Neuronal stem cell (in vitro differentiated cells): ENCODE data around the gene PDIA5.

Source experiments
- DNase-seq: peaks from one replicate; pipeline ENCODE4 v3.0.0-alpha.2; 2013; ENCODE audit warnings: low spot score
- H2AFZ ChIP-seq: one replicate; pipeline ENCODE4 v1.6.1; 2013; ENCODE audit warnings: mild to moderate bottlenecking, low read length, inconsistent platforms
- H2AK5ac ChIP-seq: 2 replicates; pipeline ENCODE4 v1.6.1; 2013; ENCODE audit warnings: low read depth, mild to moderate bottlenecking, inconsistent platforms, low read length, moderate library complexity, mixed read lengths
- H2BK120ac ChIP-seq: 2 replicates; pipeline ENCODE4 v1.6.1; 2013; ENCODE audit warnings: low read depth, mild to moderate bottlenecking, inconsistent platforms, low read length, moderate library complexity, mixed read lengths
- H2BK12ac ChIP-seq: one replicate; pipeline ENCODE4 v1.6.1; 2013; ENCODE audit warnings: low read length, inconsistent platforms
- H2BK15ac ChIP-seq: 2 replicates; pipeline ENCODE4 v1.6.1; 2013; ENCODE audit warnings: mild to moderate bottlenecking, low read length, inconsistent platforms, mixed read lengths
- H2BK5ac ChIP-seq: one replicate; pipeline ENCODE4 v1.6.1; 2013; ENCODE audit warnings: inconsistent platforms, mild to moderate bottlenecking, low read length, moderate library complexity
- H3K14ac ChIP-seq: one replicate; pipeline ENCODE4 v1.6.1; 2013; ENCODE audit warnings: low read length, inconsistent platforms
- H3K18ac ChIP-seq: 2 replicates; pipeline ENCODE4 v1.6.1; 2013; ENCODE audit warnings: low read length, inconsistent platforms
- H3K23ac ChIP-seq: 2 replicates; pipeline ENCODE4 v1.6.1; 2013; ENCODE audit warnings: low read depth, mild to moderate bottlenecking, mixed read lengths, low read length, inconsistent platforms; ENCODE audit not compliant: poor library complexity
- H3K27ac ChIP-seq: replicated peaks from 3 replicates; pipeline ENCODE4 v1.5.1; 2013; ENCODE audit warnings: low read length, inconsistent platforms
- H3K27me3 ChIP-seq, 3 experiments: 2 replicates each; pipeline ENCODE4 v1.6.1; 2013; ENCODE audit warnings: low read length in 3 of 3, mild to moderate bottlenecking in 2 of 3, inconsistent platforms in 1 of 3, low read depth in 1 of 3, mixed read lengths in 1 of 3, moderate library complexity in 1 of 3; ENCODE audit not compliant: control insufficient read depth in 3 of 3, insufficient read depth in 3 of 3
- H3K36me3 ChIP-seq, 2 donors: replicated peaks in 1 of 2; 2 replicates each; pipeline ENCODE4 v1.6.1; 2013; ENCODE audit warnings: low read length in 2 of 2; ENCODE audit not compliant: control insufficient read depth in 2 of 2, insufficient read depth in 2 of 2
- H3K4ac ChIP-seq: 2 replicates; pipeline ENCODE4 v1.6.1; 2013; ENCODE audit warnings: inconsistent platforms, mild to moderate bottlenecking, low read length, moderate library complexity
- H3K4me1 ChIP-seq, 2 donors: 1 replicate in 1 of 2; 2 replicates in 1 of 2; pipeline ENCODE4 v1.6.1; 2013; ENCODE audit warnings: low read length in 2 of 2, low read depth in 1 of 2; ENCODE audit not compliant: control insufficient read depth in 2 of 2, insufficient read depth in 1 of 2
- H3K4me2 ChIP-seq: one replicate; pipeline ENCODE4 v1.6.1; 2013; ENCODE audit warnings: mild to moderate bottlenecking, low read length, inconsistent platforms; ENCODE audit not compliant: insufficient read depth, poor library complexity, severe bottlenecking
- H3K4me3 ChIP-seq, 2 donors: 2 replicates each; pipeline ENCODE4 v1.5.1; 2013; ENCODE audit warnings: low read length in 2 of 2, mild to moderate bottlenecking in 2 of 2, inconsistent platforms in 1 of 2, moderate library complexity in 1 of 2
- H3K79me1 ChIP-seq: one replicate; pipeline ENCODE4 v1.6.1; 2013; ENCODE audit warnings: low read depth, mild to moderate bottlenecking, inconsistent platforms, low read length, moderate library complexity
- H3K9ac ChIP-seq: one replicate; pipeline ENCODE4 v1.6.1; 2013; ENCODE audit warnings: mild to moderate bottlenecking, low read depth, low read length, inconsistent platforms; ENCODE audit not compliant: poor library complexity
- H3K9me3 ChIP-seq, 2 donors: replicated peaks in 1 of 2; 2 replicates each; pipeline versions ENCODE3 to v1.6.1; 2013; ENCODE audit warnings: low read length in 2 of 2, mild to moderate bottlenecking in 2 of 2, inconsistent platforms in 1 of 2, low read depth in 1 of 2, mixed read lengths in 1 of 2, moderate library complexity in 1 of 2; ENCODE audit not compliant: control insufficient read depth in 2 of 2, insufficient read depth in 1 of 2
- H4K8ac ChIP-seq: one replicate; pipeline ENCODE4 v1.6.1; 2013; ENCODE audit warnings: low read depth, mild to moderate bottlenecking, inconsistent platforms, low read length, moderate library complexity
- H4K91ac ChIP-seq: one replicate; pipeline ENCODE4 v1.6.1; 2013; ENCODE audit warnings: low read length, low read depth, mild to moderate bottlenecking, inconsistent platforms; ENCODE audit not compliant: poor library complexity
- WGBS, 2 donors: extraction: QIAGEN DNeasy Blood & Tissue Kit; methylation state at CpG; one replicate each; pipeline ENCODE4 v1.1.7; 2013; ENCODE audit warnings: missing lambda C conversion rate in 2 of 2, mixed read lengths in 1 of 2; ENCODE audit not compliant: insufficient read length in 2 of 2, insufficient replicate concordance in 1 of 2; ENCODE audit errors: extremely low coverage in 2 of 2; 5-methylcytosine and 5-hydroxymethylcytosine counted together

Gene PDIA5

DNA sequence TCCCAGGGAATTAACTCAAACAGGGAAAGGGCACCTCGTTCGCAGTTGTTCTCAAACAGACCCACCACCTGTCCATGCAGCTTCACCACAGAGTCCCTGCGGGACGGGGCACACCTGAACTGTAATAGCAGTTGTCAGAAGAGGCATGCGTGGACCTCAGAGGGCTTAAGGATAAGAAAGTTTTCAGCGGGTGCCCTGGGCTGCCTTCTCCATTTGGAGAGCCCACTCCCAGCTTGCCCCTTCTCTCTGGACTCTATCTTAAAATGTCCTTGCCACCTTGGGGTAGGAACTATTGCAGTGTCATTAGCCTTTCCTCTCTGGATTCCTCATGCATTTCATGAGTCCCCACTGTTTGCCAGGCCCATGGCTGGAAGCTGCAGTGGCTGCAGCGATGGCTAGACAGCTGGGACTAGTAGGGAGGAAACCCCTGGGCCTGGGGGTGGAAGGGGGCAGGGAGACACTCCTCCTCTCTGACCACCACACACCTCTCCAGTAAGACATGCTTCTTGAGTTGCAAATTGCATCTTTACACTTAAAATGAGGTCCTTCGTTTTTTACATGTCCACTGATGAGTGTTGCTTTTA, 33.5 kb downstream of the PDIA5 start:
- Histone ChIP-seq H3K27ac (no peak overlapping the region), H3K4me1 (peaks cover 3 to 18% of the 10 kb centered on the region in 2 donors), H3K36me3 (peaks cover 0 to 95% of the 10 kb centered on the region in 2 donors), H2BK120ac (no peak overlapping the region), H4K8ac (no peak overlapping the region), H3K23ac (no peak overlapping the region), H3K4me3 (no peak overlapping the region), H3K27me3 (no peaks in the 10 kb centered on the region), H3K4me2 (no peak overlapping the region), H3K14ac (no peak overlapping the region), H3K9me3 (no peaks in the 10 kb centered on the region), H2BK12ac (no peak overlapping the region), H3K18ac (peak overlapping the region; percentile 50), H2AFZ (no peak overlapping the region), H3K9ac (no peak overlapping the region), H3K4ac (no peak overlapping the region), H2BK15ac (no peak overlapping the region), H4K91ac (no peak overlapping the region), H3K79me1 (no peaks in the 10 kb centered on the region), H2BK5ac (no peak overlapping the region), H2AK5ac (peak overlapping the region; percentile 5)
- no peak for DNase-seq
- no CpG with 5 or more reads among the region's 8 CpGs for WGBS, 2 donors

DNA sequence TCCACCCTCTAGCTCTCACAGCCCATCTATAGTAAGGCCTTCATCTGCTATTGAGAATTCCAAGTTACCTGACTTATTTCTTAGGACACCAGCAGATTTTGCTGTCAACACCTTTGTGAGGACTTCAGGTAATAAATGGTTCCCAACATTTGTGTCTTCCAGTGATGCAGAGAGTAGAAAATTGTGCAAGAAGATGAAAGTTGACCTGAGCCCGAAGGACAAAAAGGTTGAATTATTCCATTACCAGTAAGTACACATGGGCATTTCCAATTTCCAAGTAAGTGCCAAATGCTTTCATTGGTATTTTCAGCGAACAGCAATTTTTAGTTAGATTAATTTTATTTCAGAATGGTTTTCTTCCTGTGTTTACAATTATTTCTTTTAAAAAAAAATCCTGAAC, 35.4 kb downstream of the PDIA5 start:
- H3K4me3 ChIP-seq = no peak overlapping the region
- no peak overlapping the region for H3K14ac ChIP-seq
- no peak overlapping the region for H4K91ac ChIP-seq
- H2AK5ac ChIP-seq = no peak overlapping the region
- H2BK120ac ChIP-seq = no peak overlapping the region
- H2BK12ac ChIP-seq = no peak overlapping the region
- H3K36me3 ChIP-seq = peaks cover 0 to 98% of the 10 kb centered on the region in 2 donors
- H2BK15ac ChIP-seq = no peak overlapping the region
- peaks cover 9 to 21% of the 10 kb centered on the region in 2 donors for H3K4me1 ChIP-seq
- H3K27ac ChIP-seq = no peak overlapping the region
- H3K4me2 ChIP-seq = no peak overlapping the region
- H2AFZ ChIP-seq = no peak overlapping the region
- no peaks in the 10 kb centered on the region for H3K27me3 ChIP-seq
- no peak overlapping the region for H3K23ac ChIP-seq
- WGBS, 2 donors = no CpG with 5 or more reads among the region's 2 CpGs
- H3K79me1 ChIP-seq = no peaks in the 10 kb centered on the region
- H3K9ac ChIP-seq = no peak overlapping the region
- H3K4ac ChIP-seq = no peak overlapping the region
- H2BK5ac ChIP-seq = no peak overlapping the region
- no peak overlapping the region for H4K8ac ChIP-seq
- no peak overlapping the region for H3K18ac ChIP-seq
- DNase-seq = no peak
- H3K9me3 ChIP-seq = no peaks in the 10 kb centered on the region

DNA sequence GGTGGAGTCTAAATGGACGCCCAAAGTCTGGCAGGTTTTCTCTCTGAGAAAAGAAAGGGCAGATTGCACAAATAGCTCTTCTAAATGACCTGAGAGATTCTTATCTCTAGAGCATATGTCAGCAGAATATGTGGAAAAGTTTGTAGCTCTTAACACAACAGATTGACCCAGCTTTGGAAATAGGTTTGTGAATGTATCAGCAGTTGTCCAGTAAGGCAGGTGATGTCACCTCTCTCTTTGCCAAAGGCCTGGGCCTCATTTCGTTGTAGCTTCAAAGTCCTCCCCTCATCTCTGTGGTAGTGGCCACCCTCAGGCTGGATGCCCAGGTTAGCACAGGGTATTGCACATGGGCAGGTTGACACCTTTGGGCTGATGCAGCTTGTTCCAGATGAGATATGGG, 36.0 kb downstream of the PDIA5 start:
- no peaks in the 10 kb centered on the region for H3K27me3 ChIP-seq
- no CpG with 5 or more reads among the region's 2 CpGs for WGBS, 2 donors
- no peaks in the 10 kb centered on the region for H3K79me1 ChIP-seq
- no peak overlapping the region for H3K27ac ChIP-seq
- H3K9me3 ChIP-seq = no peaks in the 10 kb centered on the region
- DNase-seq = no peak
- H3K9ac ChIP-seq = no peak overlapping the region
- peaks cover 9 to 21% of the 10 kb centered on the region in 2 donors for H3K4me1 ChIP-seq
- no peak overlapping the region for H2BK5ac ChIP-seq
- no peak overlapping the region for H2AK5ac ChIP-seq
- no peak overlapping the region for H3K23ac ChIP-seq
- H4K8ac ChIP-seq = no peak overlapping the region
- H2BK120ac ChIP-seq = no peak overlapping the region
- no peak overlapping the region for H2BK12ac ChIP-seq
- H3K4me2 ChIP-seq = no peak overlapping the region
- no peak overlapping the region for H2AFZ ChIP-seq
- H4K91ac ChIP-seq = no peak overlapping the region
- no peak overlapping the region for H3K14ac ChIP-seq
- no peak overlapping the region for H3K4me3 ChIP-seq
- no peak overlapping the region for H3K18ac ChIP-seq
- H3K4ac ChIP-seq = no peak overlapping the region
- no peak overlapping the region for H2BK15ac ChIP-seq
- peaks cover 0 to 98% of the 10 kb centered on the region in 2 donors for H3K36me3 ChIP-seq

DNA sequence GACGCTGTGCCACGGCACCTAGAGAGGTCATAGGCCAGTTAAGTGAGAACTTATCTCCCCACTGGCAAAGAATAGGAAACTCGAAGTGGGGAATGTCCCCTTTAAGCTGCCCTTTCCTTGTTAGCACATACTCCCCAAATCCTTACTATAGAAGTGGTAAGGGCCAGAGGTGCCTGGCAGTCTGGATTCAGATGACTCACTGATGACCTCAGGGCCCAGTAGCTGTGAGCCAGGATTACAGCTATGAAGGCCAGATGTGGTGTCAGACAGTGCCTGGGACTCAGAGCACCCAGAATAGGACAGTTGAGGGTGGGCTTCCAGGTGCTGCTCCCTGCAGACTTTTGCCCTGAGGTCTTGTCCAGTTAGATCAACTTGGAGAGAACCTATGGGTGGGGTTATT, 37.7 kb downstream of the PDIA5 start:
- Histone ChIP-seq H3K18ac (no peak overlapping the region), H2BK15ac (no peak overlapping the region), H3K14ac (no peak overlapping the region), H3K4me3 (no peak overlapping the region), H4K91ac (no peak overlapping the region), H2AFZ (no peak overlapping the region), H3K9me3 (no peaks in the 10 kb centered on the region), H3K4me2 (no peak overlapping the region), H3K9ac (no peak overlapping the region), H2AK5ac (no peak overlapping the region), H3K27ac (no peak overlapping the region), H2BK5ac (no peak overlapping the region), H3K4me1 (peaks cover 9 to 10% of the 10 kb centered on the region in 2 donors), H3K23ac (peak overlapping the region; percentile 38), H3K79me1 (no peaks in the 10 kb centered on the region), H4K8ac (no peak overlapping the region), H3K36me3 (peaks cover 0 to 92% of the 10 kb centered on the region in 2 donors), H2BK120ac (no peak overlapping the region), H2BK12ac (no peak overlapping the region), H3K4ac (no peak overlapping the region), H3K27me3 (no peaks in the 10 kb centered on the region)
- WGBS, 2 donors = no CpG with 5 or more reads among the region's 3 CpGs
- no peak for DNase-seq
